Measurements from ENCODE around the gene MTFP1.

The MTFP1 gene

GRCh38 chr22:30429887-30430286, 4.3 kb downstream of the MTFP1 start:
- no CpG with 5 or more reads among the region's 4 CpGs for WGBS (ENCODE audit: extremely low coverage, insufficient coverage, insufficient read length)
- no peak overlapping the region for H2AFZ ChIP-seq (ENCODE audit: insufficient read depth, low read length, poor library complexity)
- no peaks in the 10 kb centered on the region for H3K79me2 ChIP-seq (ENCODE audit: control insufficient read depth, insufficient read depth, low read length, poor library complexity)
- H3K27ac ChIP-seq (ENCODE audit: low read depth, low read length): no peak overlapping the region
- H3K4ac ChIP-seq (ENCODE audit: low read depth, low read length): no peak overlapping the region
- no peak overlapping the region for H2BK12ac ChIP-seq (ENCODE audit: low read length)
- peaks cover 7 to 20% of the 10 kb centered on the region in 2 experiments for H3K4me1 ChIP-seq (ENCODE audit: control insufficient read depth in 1 of 2, insufficient read depth in 2 of 2, low read length in 2 of 2)
- H3K27me3 ChIP-seq (ENCODE audit: insufficient read depth, low read length): no peaks in the 10 kb centered on the region
- H3K23ac ChIP-seq (ENCODE audit: low read length): no peak overlapping the region
- H3K18ac ChIP-seq (ENCODE audit: low read length): no peak overlapping the region
- H3K14ac ChIP-seq (ENCODE audit: low read length): no peak overlapping the region
- H4K91ac ChIP-seq (ENCODE audit: low read depth, low read length): no peak overlapping the region
- DNase-seq: no peak
- no peak overlapping the region for H4K8ac ChIP-seq (ENCODE audit: low read depth, low read length)
- H2BK5ac ChIP-seq (ENCODE audit: low read depth, low read length, poor library complexity): no peak overlapping the region
- no peak overlapping the region for H3K4me2 ChIP-seq (ENCODE audit: low read length)
- no peak overlapping the region for H3K9ac ChIP-seq (ENCODE audit: low read length)
- H3K4me3 ChIP-seq (ENCODE audit: low read depth, low read length): no peak overlapping the region
- peaks cover 7 to 8% of the 10 kb centered on the region in 2 experiments for H3K36me3 ChIP-seq (ENCODE audit: control insufficient read depth in 1 of 2, insufficient read depth in 2 of 2, low read length in 2 of 2)
- H3K9me3 ChIP-seq (ENCODE audit: insufficient read depth, low read depth, low read length): peaks cover 4% of the 10 kb centered on the region
- no peak overlapping the region for H2BK120ac ChIP-seq (ENCODE audit: insufficient read depth, low read length, poor library complexity)
- peaks cover 7% of the 10 kb centered on the region for H3K79me1 ChIP-seq (ENCODE audit: low read length)
- no peak overlapping the region for H2AK5ac ChIP-seq (ENCODE audit: low read length)
- H4K12ac ChIP-seq (ENCODE audit: low read depth, low read length): no peak overlapping the region

DNA sequence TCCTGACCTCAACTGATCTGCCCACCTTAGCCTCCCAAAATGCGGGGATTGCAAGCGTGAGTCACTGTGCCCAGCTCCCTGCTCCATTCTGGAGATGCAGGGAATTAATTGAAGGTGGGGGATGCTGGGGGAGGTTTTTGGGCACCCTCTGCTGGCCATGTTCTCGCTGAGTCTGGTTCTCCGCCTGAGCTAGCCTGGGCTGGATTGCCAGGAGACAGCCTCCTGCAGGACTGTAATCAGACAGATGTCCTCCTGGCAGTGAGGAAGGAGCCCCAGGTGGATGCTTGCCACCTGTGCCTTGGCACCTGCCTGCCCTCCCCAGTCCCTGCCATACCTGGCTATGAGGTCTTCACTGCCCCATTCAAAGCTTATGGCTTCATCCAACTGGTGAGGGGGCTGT, 5.4 kb downstream of the MTFP1 start:
- no peak overlapping the region for H2BK12ac ChIP-seq (ENCODE audit: low read length)
- H3K9ac ChIP-seq (ENCODE audit: low read length): no peak overlapping the region
- peaks cover 1% of the 10 kb centered on the region for H3K79me1 ChIP-seq (ENCODE audit: low read length)
- DNase-seq: no peak
- H2BK5ac ChIP-seq (ENCODE audit: low read depth, low read length, poor library complexity): no peak overlapping the region
- no peak overlapping the region for H4K12ac ChIP-seq (ENCODE audit: low read depth, low read length)
- H3K14ac ChIP-seq (ENCODE audit: low read length): no peak overlapping the region
- no CpG with 5 or more reads among the region's 4 CpGs for WGBS (ENCODE audit: extremely low coverage, insufficient coverage, insufficient read length)
- no peak overlapping the region for H3K4ac ChIP-seq (ENCODE audit: low read depth, low read length)
- no peak overlapping the region for H4K91ac ChIP-seq (ENCODE audit: low read depth, low read length)
- no peak overlapping the region for H3K4me3 ChIP-seq (ENCODE audit: low read depth, low read length)
- no peak overlapping the region for H3K27ac ChIP-seq (ENCODE audit: low read depth, low read length)
- H3K36me3 ChIP-seq (ENCODE audit: control insufficient read depth in 1 of 2, insufficient read depth in 2 of 2, low read length in 2 of 2): peaks cover 7 to 8% of the 10 kb centered on the region in 2 experiments
- H2BK120ac ChIP-seq (ENCODE audit: insufficient read depth, low read length, poor library complexity): no peak overlapping the region
- H3K79me2 ChIP-seq (ENCODE audit: control insufficient read depth, insufficient read depth, low read length, poor library complexity): no peaks in the 10 kb centered on the region
- no peaks in the 10 kb centered on the region for H3K27me3 ChIP-seq (ENCODE audit: insufficient read depth, low read length)
- H3K9me3 ChIP-seq (ENCODE audit: insufficient read depth, low read depth, low read length): peaks cover 9% of the 10 kb centered on the region
- H2AK5ac ChIP-seq (ENCODE audit: low read length): no peak overlapping the region
- H3K4me2 ChIP-seq (ENCODE audit: low read length): no peak overlapping the region
- H3K18ac ChIP-seq (ENCODE audit: low read length): no peak overlapping the region
- no peak overlapping the region for H2AFZ ChIP-seq (ENCODE audit: insufficient read depth, low read length, poor library complexity)
- peaks cover 7 to 18% of the 10 kb centered on the region in 2 experiments for H3K4me1 ChIP-seq (ENCODE audit: control insufficient read depth in 1 of 2, insufficient read depth in 2 of 2, low read length in 2 of 2)
- no peak overlapping the region for H3K23ac ChIP-seq (ENCODE audit: low read length)
- H4K8ac ChIP-seq (ENCODE audit: low read depth, low read length): no peak overlapping the region

DNA sequence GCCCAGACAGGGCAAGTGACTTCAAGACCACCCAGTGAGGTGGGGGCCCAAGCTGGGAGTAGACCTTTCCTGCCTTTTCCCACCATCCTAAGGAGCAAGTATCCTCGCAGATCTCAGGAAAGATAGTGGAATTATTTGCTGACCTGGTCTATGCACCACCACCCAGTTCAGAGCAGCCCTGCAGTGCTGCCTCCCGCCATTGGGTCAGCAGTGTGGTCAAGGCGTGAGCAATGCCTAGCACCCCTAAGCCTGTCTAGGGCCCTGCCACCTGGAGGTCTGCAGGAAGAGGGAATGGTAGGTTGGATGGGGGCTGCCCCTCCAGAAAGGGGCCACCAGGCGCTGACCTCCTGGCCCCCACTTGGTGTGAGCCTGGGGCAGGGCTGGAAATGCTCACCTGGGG, 6.5 kb downstream of the MTFP1 start:
- no peak overlapping the region for H3K27ac ChIP-seq (ENCODE audit: low read depth, low read length)
- H4K8ac ChIP-seq (ENCODE audit: low read depth, low read length): no peak overlapping the region
- no CpG with 5 or more reads among the region's 4 CpGs for WGBS (ENCODE audit: extremely low coverage, insufficient coverage, insufficient read length)
- no peak overlapping the region for H3K9ac ChIP-seq (ENCODE audit: low read length)
- H3K79me2 ChIP-seq (ENCODE audit: control insufficient read depth, insufficient read depth, low read length, poor library complexity): no peaks in the 10 kb centered on the region
- H4K12ac ChIP-seq (ENCODE audit: low read depth, low read length): no peak overlapping the region
- H3K18ac ChIP-seq (ENCODE audit: low read length): no peak overlapping the region
- H2BK12ac ChIP-seq (ENCODE audit: low read length): no peak overlapping the region
- H2BK5ac ChIP-seq (ENCODE audit: low read depth, low read length, poor library complexity): no peak overlapping the region
- no peak overlapping the region for H2BK120ac ChIP-seq (ENCODE audit: insufficient read depth, low read length, poor library complexity)
- H3K4ac ChIP-seq (ENCODE audit: low read depth, low read length): no peak overlapping the region
- peaks cover 6% of the 10 kb centered on the region for H3K9me3 ChIP-seq (ENCODE audit: insufficient read depth, low read depth, low read length)
- no peak overlapping the region for H4K91ac ChIP-seq (ENCODE audit: low read depth, low read length)
- no peak overlapping the region for H3K4me3 ChIP-seq (ENCODE audit: low read depth, low read length)
- H3K14ac ChIP-seq (ENCODE audit: low read length): no peak overlapping the region
- no peak overlapping the region for H3K23ac ChIP-seq (ENCODE audit: low read length)
- H3K4me2 ChIP-seq (ENCODE audit: low read length): no peak overlapping the region
- DNase-seq: no peak
- H3K79me1 ChIP-seq (ENCODE audit: low read length): no peaks in the 10 kb centered on the region
- no peak overlapping the region for H2AFZ ChIP-seq (ENCODE audit: insufficient read depth, low read length, poor library complexity)
- H2AK5ac ChIP-seq (ENCODE audit: low read length): no peak overlapping the region
- peaks cover 7 to 14% of the 10 kb centered on the region in 2 experiments for H3K4me1 ChIP-seq (ENCODE audit: control insufficient read depth in 1 of 2, insufficient read depth in 2 of 2, low read length in 2 of 2)
- no peaks in the 10 kb centered on the region for H3K27me3 ChIP-seq (ENCODE audit: insufficient read depth, low read length)
- H3K36me3 ChIP-seq (ENCODE audit: control insufficient read depth in 1 of 2, insufficient read depth in 2 of 2, low read length in 2 of 2): peaks cover 6 to 7% of the 10 kb centered on the region in 2 experiments

- Histone ChIP-seq H3K4me1 (ENCODE audit: control insufficient read depth in 1 of 2, insufficient read depth in 2 of 2, low read length in 2 of 2) (peaks cover 7 to 14% of the 10 kb centered on the region in 2 experiments), H3K4ac (ENCODE audit: low read depth, low read length) (no peak overlapping the region), H4K91ac (ENCODE audit: low read depth, low read length) (no peak overlapping the region), H3K27ac (ENCODE audit: low read depth, low read length) (no peak overlapping the region), H3K36me3 (ENCODE audit: control insufficient read depth in 1 of 2, insufficient read depth in 2 of 2, low read length in 2 of 2) (peaks cover 6 to 7% of the 10 kb centered on the region in 2 experiments), H3K9me3 (ENCODE audit: insufficient read depth, low read depth, low read length) (peaks cover 5% of the 10 kb centered on the region), H3K27me3 (ENCODE audit: insufficient read depth, low read length) (no peaks in the 10 kb centered on the region), H2AFZ (ENCODE audit: insufficient read depth, low read length, poor library complexity) (no peak overlapping the region), H3K23ac (ENCODE audit: low read length) (no peak overlapping the region), H3K79me2 (ENCODE audit: control insufficient read depth, insufficient read depth, low read length, poor library complexity) (no peaks in the 10 kb centered on the region), H2BK120ac (ENCODE audit: insufficient read depth, low read length, poor library complexity) (no peak overlapping the region), H4K12ac (ENCODE audit: low read depth, low read length) (no peak overlapping the region), H3K79me1 (ENCODE audit: low read length) (no peaks in the 10 kb centered on the region), H4K8ac (ENCODE audit: low read depth, low read length) (no peak overlapping the region), H3K4me3 (ENCODE audit: low read depth, low read length) (no peak overlapping the region), H2BK12ac (ENCODE audit: low read length) (no peak overlapping the region), H3K18ac (ENCODE audit: low read length) (no peak overlapping the region), H3K14ac (ENCODE audit: low read length) (no peak overlapping the region), H2AK5ac (ENCODE audit: low read length) (no peak overlapping the region), H3K4me2 (ENCODE audit: low read length) (no peak overlapping the region), H3K9ac (ENCODE audit: low read length) (no peak overlapping the region), H2BK5ac (ENCODE audit: low read depth, low read length, poor library complexity) (no peak overlapping the region)
- no CpG with 5 or more reads among the region's 2 CpGs for WGBS (ENCODE audit: extremely low coverage, insufficient coverage, insufficient read length)
- no peak for DNase-seq
These were observed 7.0 kb downstream of the MTFP1 start for GRCh38 chr22:30432520-30432919.
